ENCODE results near the gene AKT3.

- TF ChIP-seq CTCF (IDR thresholded peaks at IDR 0.05 in 4 of 5, conservative IDR thresholded peaks at IDR 0.05 in 1 of 5) (no peak), POLR2A (IDR thresholded peaks at IDR 0.05) (no peak)
These were observed 299.8 kb downstream of the AKT3 start for GRCh38 chr1:243550276-243550675.

Data from gastrocnemius medialis (tissue), 4 donors.